K562 (cell line): ENCODE results near the gene UBR3. TPM values are rescaled to one million over a fixed set of nuclear protein-coding genes. Genes with fewer than 3 reads are reported as not detected.

Experiments used
- ARID3A ChIP-seq: IDR thresholded peaks from 2 replicates; pipeline ENCODE4 v1.6.1; 2012; ENCODE audit warnings: low read depth, low read length, improper control_type of control experiment, borderline replicate concordance
- CREM ChIP-seq: IDR thresholded peaks from 2 replicates; pipeline ENCODE4 v1.6.1; 2014; ENCODE audit warnings: antibody characterized with exemption, low read depth
- DMBX1 ChIP-seq: fragments of 250-450 bp; sonication (Bioruptor Pico); IDR thresholded peaks from 2 replicates; pipeline ENCODE4 v1.8.0; 2022; ENCODE audit warnings: inconsistent platforms, mild to moderate bottlenecking, moderate library complexity, borderline replicate concordance
- ELF1 ChIP-seq: fragments of 200-800 bp; sonication (Bioruptor generic); IDR thresholded peaks from 2 replicates; pipeline ENCODE4 v1.6.1; 2016; ENCODE audit warnings: missing genetic modification characterization, missing compliant biosample characterization
- GTF2F1 ChIP-seq: IDR thresholded peaks from 2 replicates; pipeline ENCODE4 v1.6.1; 2011; ENCODE audit warnings: low read depth, low read length, improper control_type of control experiment
- KLF16 ChIP-seq: IDR thresholded peaks from 2 replicates; pipeline ENCODE4 v1.6.1; 2016; ENCODE audit warnings: antibody characterized with exemption
- MAFG ChIP-seq: fragments of 450-650 bp; conservative IDR thresholded peaks from 2 replicates; pipeline ENCODE4 v1.6.1; 2016; ENCODE audit warnings: missing genetic modification characterization, missing compliant biosample characterization
- POLR2AphosphoS5 ChIP-seq: IDR thresholded peaks from 2 replicates; pipeline ENCODE4 v1.6.1; 2011; ENCODE audit warnings: mild to moderate bottlenecking, low read depth, low read length, moderate library complexity; ENCODE audit not compliant: control insufficient read depth, insufficient read depth
- VEZF1 ChIP-seq: fragments of 200-800 bp; sonication (Bioruptor generic); IDR thresholded peaks from 2 replicates; pipeline ENCODE4 v1.6.1; 2017; ENCODE audit warnings: missing genetic modification characterization, missing compliant biosample characterization
- ZEB2 ChIP-seq: fragments of 450-650 bp; IDR thresholded peaks from 2 replicates; pipeline ENCODE4 v1.6.1; 2016
- ZNF263 ChIP-seq: sonication (generic); formaldehyde crosslinking; IDR thresholded peaks from 2 replicates; pipeline ENCODE4 v1.8.0; 2022; ENCODE audit warnings: mild to moderate bottlenecking, missing genetic modification reagents, borderline replicate concordance
- ZNF316 ChIP-seq: fragments of 450-650 bp; IDR thresholded peaks from 2 replicates; pipeline ENCODE4 v1.6.1; 2016
- polyA plus RNA-seq, 8 experiments: library from polyadenylated mRNA; depleted of rRNA in 4 of 8; stranded (reverse) in 5 of 8; unstranded in 3 of 8; fragments of >200 nt; fragmentation: Nextera tagmentation in 2 of 8; fragmentation: Illumina TruSeq in 1 of 8; extraction: Ambion mirVana in 2 of 8; extraction: Trizol in 1 of 8; gene quantifications; 2 replicates each; pipeline versions ENCODE4 v1.2.1 to v1.2.3, GENCODE V29; 2011 to 2014; ENCODE audit warnings: inconsistent platforms in 1 of 8, missing spikeins in 1 of 8
- total RNA-seq, 7 experiments: library from RNA; depleted of rRNA in 6 of 7; stranded (reverse); fragments of >200 nt in 6 of 7; fragmentation: Illumina TruSeq in 2 of 7; extraction: Trizol in 2 of 7; gene quantifications; 2 replicates each; pipeline versions ENCODE4 v1.2.1 to v1.2.3, GENCODE V29; 2011 to 2021; ENCODE audit warnings: low replicate concordance in 1 of 7
- TF ChIP-seq, protein P1 (sequence below): fragments of 450-650 bp; IDR thresholded peaks from 2 replicates; pipeline ENCODE4 v1.6.1; 2016; ENCODE audit warnings: mild to moderate bottlenecking
- TF ChIP-seq, protein P2 (sequence below): fragments of 450-650 bp; formaldehyde crosslinking; IDR thresholded peaks from 2 replicates; pipeline ENCODE4 v1.4.0; 2022; ENCODE audit warnings: missing genetic modification characterization
- TF ChIP-seq, protein P3 (sequence below): fragments of 450-650 bp; IDR thresholded peaks from 2 replicates; pipeline ENCODE4 v1.6.1; 2018; ENCODE audit not compliant: partially characterized antibody

UBR3 gene
- total and polyA plus RNA-seq, 9 of the 15 experiments (the other 6 are each of a cell fraction or from before 2014, with no cell fraction given), result 14.4 to 63.5 (median 40.4) TPM

GRCh38 chr2:169925968-169926367, 98.7 kb downstream of the UBR3 start (continued):
- TF ChIP-seq MAFG (tag) (peak; percentile 82), ZNF263 (CRISPR knock-in tag) (no peak), ELF1 (tag) (no peak), ARID3A (peak; percentile 66; the same call in 1 of the 2 replicates), ZEB2 (peak; percentile 44; the same call in 1 of the 2 replicates), KLF16 (peak; percentile 62), CREM (0 out of 2 replicates have a peak, but pooled peaks have one; percentile 11), GTF2F1 (no peak), ZNF316 (peak; percentile 65), DMBX1 (CRISPR knock-in tag) (no peak), VEZF1 (CRISPR knock-in tag) (peak; percentile 45), POLR2AphosphoS5 (peak; percentile 72)
- TF ChIP-seq, protein P1, sequence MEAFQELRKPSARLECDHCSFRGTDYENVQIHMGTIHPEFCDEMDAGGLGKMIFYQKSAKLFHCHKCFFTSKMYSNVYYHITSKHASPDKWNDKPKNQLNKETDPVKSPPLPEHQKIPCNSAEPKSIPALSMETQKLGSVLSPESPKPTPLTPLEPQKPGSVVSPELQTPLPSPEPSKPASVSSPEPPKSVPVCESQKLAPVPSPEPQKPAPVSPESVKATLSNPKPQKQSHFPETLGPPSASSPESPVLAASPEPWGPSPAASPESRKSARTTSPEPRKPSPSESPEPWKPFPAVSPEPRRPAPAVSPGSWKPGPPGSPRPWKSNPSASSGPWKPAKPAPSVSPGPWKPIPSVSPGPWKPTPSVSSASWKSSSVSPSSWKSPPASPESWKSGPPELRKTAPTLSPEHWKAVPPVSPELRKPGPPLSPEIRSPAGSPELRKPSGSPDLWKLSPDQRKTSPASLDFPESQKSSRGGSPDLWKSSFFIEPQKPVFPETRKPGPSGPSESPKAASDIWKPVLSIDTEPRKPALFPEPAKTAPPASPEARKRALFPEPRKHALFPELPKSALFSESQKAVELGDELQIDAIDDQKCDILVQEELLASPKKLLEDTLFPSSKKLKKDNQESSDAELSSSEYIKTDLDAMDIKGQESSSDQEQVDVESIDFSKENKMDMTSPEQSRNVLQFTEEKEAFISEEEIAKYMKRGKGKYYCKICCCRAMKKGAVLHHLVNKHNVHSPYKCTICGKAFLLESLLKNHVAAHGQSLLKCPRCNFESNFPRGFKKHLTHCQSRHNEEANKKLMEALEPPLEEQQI, result peak; percentile 93
- TF ChIP-seq, protein P2, sequence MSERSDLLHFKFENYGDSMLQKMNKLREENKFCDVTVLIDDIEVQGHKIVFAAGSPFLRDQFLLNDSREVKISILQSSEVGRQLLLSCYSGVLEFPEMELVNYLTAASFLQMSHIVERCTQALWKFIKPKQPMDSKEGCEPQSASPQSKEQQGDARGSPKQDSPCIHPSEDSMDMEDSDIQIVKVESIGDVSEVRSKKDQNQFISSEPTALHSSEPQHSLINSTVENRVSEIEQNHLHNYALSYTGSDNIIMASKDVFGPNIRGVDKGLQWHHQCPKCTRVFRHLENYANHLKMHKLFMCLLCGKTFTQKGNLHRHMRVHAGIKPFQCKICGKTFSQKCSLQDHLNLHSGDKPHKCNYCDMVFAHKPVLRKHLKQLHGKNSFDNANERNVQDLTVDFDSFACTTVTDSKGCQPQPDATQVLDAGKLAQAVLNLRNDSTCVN (CRISPR knock-in tag), result no peak
- TF ChIP-seq, protein P3, sequence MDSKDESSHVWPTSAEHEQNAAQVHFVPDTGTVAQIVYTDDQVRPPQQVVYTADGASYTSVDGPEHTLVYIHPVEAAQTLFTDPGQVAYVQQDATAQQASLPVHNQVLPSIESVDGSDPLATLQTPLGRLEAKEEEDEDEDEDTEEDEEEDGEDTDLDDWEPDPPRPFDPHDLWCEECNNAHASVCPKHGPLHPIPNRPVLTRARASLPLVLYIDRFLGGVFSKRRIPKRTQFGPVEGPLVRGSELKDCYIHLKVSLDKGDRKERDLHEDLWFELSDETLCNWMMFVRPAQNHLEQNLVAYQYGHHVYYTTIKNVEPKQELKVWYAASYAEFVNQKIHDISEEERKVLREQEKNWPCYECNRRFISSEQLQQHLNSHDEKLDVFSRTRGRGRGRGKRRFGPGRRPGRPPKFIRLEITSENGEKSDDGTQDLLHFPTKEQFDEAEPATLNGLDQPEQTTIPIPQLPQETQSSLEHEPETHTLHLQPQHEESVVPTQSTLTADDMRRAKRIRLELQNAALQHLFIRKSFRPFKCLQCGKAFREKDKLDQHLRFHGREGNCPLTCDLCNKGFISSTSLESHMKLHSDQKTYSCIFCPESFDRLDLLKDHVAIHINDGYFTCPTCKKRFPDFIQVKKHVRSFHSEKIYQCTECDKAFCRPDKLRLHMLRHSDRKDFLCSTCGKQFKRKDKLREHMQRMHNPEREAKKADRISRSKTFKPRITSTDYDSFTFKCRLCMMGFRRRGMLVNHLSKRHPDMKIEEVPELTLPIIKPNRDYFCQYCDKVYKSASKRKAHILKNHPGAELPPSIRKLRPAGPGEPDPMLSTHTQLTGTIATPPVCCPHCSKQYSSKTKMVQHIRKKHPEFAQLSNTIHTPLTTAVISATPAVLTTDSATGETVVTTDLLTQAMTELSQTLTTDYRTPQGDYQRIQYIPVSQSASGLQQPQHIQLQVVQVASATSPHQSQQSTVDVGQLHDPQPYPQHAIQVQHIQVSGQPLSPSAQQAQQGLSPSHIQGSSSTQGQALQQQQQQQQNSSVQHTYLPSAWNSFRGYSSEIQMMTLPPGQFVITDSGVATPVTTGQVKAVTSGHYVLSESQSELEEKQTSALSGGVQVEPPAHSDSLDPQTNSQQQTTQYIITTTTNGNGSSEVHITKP, result peak; percentile 59
